Measurements from ENCODE around the gene THRB.

- TF ChIP-seq SP2 (tag by site-specific recombination; IDR thresholded peaks at IDR 0.05): no peak
- TF ChIP-seq, protein P1, sequence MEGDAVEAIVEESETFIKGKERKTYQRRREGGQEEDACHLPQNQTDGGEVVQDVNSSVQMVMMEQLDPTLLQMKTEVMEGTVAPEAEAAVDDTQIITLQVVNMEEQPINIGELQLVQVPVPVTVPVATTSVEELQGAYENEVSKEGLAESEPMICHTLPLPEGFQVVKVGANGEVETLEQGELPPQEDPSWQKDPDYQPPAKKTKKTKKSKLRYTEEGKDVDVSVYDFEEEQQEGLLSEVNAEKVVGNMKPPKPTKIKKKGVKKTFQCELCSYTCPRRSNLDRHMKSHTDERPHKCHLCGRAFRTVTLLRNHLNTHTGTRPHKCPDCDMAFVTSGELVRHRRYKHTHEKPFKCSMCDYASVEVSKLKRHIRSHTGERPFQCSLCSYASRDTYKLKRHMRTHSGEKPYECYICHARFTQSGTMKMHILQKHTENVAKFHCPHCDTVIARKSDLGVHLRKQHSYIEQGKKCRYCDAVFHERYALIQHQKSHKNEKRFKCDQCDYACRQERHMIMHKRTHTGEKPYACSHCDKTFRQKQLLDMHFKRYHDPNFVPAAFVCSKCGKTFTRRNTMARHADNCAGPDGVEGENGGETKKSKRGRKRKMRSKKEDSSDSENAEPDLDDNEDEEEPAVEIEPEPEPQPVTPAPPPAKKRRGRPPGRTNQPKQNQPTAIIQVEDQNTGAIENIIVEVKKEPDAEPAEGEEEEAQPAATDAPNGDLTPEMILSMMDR (tag by site-specific recombination; IDR thresholded peaks at IDR 0.05): no peak
- TF ChIP-seq, protein P2, sequence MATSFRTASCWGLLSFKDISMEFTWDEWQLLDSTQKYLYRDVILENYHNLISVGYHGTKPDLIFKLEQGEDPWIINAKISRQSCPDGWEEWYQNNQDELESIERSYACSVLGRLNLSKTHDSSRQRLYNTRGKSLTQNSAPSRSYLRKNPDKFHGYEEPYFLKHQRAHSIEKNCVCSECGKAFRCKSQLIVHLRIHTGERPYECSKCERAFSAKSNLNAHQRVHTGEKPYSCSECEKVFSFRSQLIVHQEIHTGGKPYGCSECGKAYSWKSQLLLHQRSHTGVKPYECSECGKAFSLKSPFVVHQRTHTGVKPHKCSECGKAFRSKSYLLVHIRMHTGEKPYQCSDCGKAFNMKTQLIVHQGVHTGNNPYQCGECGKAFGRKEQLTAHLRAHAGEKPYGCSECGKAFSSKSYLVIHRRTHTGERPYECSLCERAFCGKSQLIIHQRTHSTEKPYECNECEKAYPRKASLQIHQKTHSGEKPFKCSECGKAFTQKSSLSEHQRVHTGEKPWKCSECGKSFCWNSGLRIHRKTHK (tag by site-specific recombination; IDR thresholded peaks at IDR 0.05): no peak
- no peak for TF ChIP-seq ZNF660 (tag by site-specific recombination; IDR thresholded peaks at IDR 0.05)
- no peak for TF ChIP-seq ZNF549 (tag by site-specific recombination; IDR thresholded peaks at IDR 0.05)
- TF ChIP-seq ELK4 (IDR thresholded peaks at IDR 0.05; ENCODE audit: borderline replicate concordance, low read depth, low read length): no peak
- TF ChIP-seq ZNF514 (tag by site-specific recombination; IDR thresholded peaks at IDR 0.05): no peak
- no peak for TF ChIP-seq ZFP41 (tag by site-specific recombination; IDR thresholded peaks at IDR 0.05; ENCODE audit: borderline replicate concordance)
- TF ChIP-seq, protein P3, sequence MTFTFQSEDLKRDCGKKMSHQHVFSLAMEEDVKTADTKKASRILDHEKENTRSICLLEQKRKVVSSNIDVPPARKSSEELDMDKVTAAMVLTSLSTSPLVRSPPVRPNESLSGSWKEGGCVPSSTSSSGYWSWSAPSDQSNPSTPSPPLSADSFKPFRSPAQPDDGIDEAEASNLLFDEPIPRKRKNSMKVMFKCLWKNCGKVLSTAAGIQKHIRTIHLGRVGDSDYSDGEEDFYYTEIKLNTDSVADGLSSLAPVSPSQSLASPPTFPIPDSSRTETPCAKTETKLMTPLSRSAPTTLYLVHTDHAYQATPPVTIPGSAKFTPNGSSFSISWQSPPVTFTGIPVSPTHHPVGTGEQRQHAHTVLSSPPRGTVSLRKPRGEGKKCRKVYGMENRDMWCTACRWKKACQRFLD (tag by site-specific recombination; IDR thresholded peaks at IDR 0.05): no peak
- TF ChIP-seq ZFP3 (tag by site-specific recombination; IDR thresholded peaks at IDR 0.05; ENCODE audit: low read depth): no peak
- TF ChIP-seq, protein P4, sequence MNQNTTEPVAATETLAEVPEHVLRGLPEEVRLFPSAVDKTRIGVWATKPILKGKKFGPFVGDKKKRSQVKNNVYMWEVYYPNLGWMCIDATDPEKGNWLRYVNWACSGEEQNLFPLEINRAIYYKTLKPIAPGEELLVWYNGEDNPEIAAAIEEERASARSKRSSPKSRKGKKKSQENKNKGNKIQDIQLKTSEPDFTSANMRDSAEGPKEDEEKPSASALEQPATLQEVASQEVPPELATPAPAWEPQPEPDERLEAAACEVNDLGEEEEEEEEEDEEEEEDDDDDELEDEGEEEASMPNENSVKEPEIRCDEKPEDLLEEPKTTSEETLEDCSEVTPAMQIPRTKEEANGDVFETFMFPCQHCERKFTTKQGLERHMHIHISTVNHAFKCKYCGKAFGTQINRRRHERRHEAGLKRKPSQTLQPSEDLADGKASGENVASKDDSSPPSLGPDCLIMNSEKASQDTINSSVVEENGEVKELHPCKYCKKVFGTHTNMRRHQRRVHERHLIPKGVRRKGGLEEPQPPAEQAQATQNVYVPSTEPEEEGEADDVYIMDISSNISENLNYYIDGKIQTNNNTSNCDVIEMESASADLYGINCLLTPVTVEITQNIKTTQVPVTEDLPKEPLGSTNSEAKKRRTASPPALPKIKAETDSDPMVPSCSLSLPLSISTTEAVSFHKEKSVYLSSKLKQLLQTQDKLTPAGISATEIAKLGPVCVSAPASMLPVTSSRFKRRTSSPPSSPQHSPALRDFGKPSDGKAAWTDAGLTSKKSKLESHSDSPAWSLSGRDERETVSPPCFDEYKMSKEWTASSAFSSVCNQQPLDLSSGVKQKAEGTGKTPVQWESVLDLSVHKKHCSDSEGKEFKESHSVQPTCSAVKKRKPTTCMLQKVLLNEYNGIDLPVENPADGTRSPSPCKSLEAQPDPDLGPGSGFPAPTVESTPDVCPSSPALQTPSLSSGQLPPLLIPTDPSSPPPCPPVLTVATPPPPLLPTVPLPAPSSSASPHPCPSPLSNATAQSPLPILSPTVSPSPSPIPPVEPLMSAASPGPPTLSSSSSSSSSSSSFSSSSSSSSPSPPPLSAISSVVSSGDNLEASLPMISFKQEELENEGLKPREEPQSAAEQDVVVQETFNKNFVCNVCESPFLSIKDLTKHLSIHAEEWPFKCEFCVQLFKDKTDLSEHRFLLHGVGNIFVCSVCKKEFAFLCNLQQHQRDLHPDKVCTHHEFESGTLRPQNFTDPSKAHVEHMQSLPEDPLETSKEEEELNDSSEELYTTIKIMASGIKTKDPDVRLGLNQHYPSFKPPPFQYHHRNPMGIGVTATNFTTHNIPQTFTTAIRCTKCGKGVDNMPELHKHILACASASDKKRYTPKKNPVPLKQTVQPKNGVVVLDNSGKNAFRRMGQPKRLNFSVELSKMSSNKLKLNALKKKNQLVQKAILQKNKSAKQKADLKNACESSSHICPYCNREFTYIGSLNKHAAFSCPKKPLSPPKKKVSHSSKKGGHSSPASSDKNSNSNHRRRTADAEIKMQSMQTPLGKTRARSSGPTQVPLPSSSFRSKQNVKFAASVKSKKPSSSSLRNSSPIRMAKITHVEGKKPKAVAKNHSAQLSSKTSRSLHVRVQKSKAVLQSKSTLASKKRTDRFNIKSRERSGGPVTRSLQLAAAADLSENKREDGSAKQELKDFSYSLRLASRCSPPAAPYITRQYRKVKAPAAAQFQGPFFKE (tag by site-specific recombination; IDR thresholded peaks at IDR 0.05; ENCODE audit: borderline replicate concordance): no peak
- no peak for TF ChIP-seq KLF9 (tag by site-specific recombination; IDR thresholded peaks at IDR 0.05; ENCODE audit: low read depth)
- no peak for TF ChIP-seq KLF8 (tag by site-specific recombination; IDR thresholded peaks at IDR 0.05)
- TF ChIP-seq, protein P5, sequence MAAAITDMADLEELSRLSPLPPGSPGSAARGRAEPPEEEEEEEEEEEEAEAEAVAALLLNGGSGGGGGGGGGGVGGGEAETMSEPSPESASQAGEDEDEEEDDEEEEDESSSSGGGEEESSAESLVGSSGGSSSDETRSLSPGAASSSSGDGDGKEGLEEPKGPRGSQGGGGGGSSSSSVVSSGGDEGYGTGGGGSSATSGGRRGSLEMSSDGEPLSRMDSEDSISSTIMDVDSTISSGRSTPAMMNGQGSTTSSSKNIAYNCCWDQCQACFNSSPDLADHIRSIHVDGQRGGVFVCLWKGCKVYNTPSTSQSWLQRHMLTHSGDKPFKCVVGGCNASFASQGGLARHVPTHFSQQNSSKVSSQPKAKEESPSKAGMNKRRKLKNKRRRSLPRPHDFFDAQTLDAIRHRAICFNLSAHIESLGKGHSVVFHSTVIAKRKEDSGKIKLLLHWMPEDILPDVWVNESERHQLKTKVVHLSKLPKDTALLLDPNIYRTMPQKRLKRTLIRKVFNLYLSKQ (tag by site-specific recombination; IDR thresholded peaks at IDR 0.05; ENCODE audit: borderline replicate concordance): no peak
Observed at GRCh38 chr3:24344784-24345439, 149.7 kb downstream of the THRB start.
